OCI-LY1 (cell line): Measurements from ENCODE around the gene EVC2.

Experiments
- H2AFZ ChIP-seq: fragments of 200-600 bp; sonication (generic), shearing (Covaris generic); 2 replicates; pipeline ENCODE4 v1.6.0; 2014; ENCODE audit warnings: antibody characterized with exemption, mild to moderate bottlenecking, low read length
- H3F3A ChIP-seq: fragments of 200-600 bp; sonication (generic), shearing (Covaris generic); 2 replicates; pipeline ENCODE4 v1.6.0; 2014; ENCODE audit warnings: mild to moderate bottlenecking, antibody characterized with exemption, low read length, moderate library complexity; ENCODE audit not compliant: insufficient read depth
- H3K27ac ChIP-seq: fragments of 200-600 bp; sonication (generic); 2 replicates; pipeline ENCODE4 v1.5.1; 2014; ENCODE audit warnings: low read length, mixed run types, mild to moderate bottlenecking, low read depth; ENCODE audit not compliant: poor library complexity, severe bottlenecking
- H3K27me3 ChIP-seq: fragments of 200-600 bp; sonication (generic); 2 replicates; pipeline ENCODE4 v1.6.0; 2014; ENCODE audit warnings: antibody characterized with exemption, mild to moderate bottlenecking, low read length, moderate library complexity; ENCODE audit not compliant: insufficient read depth
- H3K36me3 ChIP-seq: fragments of 200-600 bp; sonication (generic); 2 replicates; pipeline ENCODE4 v1.6.1; 2014; ENCODE audit warnings: mild to moderate bottlenecking, antibody characterized with exemption, low read length, moderate library complexity, mixed read lengths; ENCODE audit not compliant: insufficient read depth
- H3K4me1 ChIP-seq: fragments of 200-600 bp; sonication (generic); 2 replicates; pipeline ENCODE4 v1.5.1; 2014; ENCODE audit warnings: mild to moderate bottlenecking, low read length, moderate library complexity; ENCODE audit not compliant: insufficient read depth, severe bottlenecking
- H3K4me2 ChIP-seq: fragments of 200-600 bp; sonication (generic), shearing (Covaris generic); 2 replicates; pipeline ENCODE4 v1.6.1; 2014; ENCODE audit warnings: low read length
- H3K4me3 ChIP-seq: fragments of 200-600 bp; sonication (generic); 2 replicates; pipeline ENCODE4 v1.5.1; 2014; ENCODE audit warnings: low read length, low read depth, mild to moderate bottlenecking, mixed read lengths; ENCODE audit not compliant: poor library complexity, severe bottlenecking
- H3K79me2 ChIP-seq: fragments of 200-600 bp; shearing (Covaris generic); 2 replicates; pipeline ENCODE4 v1.6.1; 2016; ENCODE audit warnings: mixed run types, low read length, mixed read lengths; ENCODE audit not compliant: insufficient read depth
- H3K9ac ChIP-seq: fragments of 200-600 bp; sonication (generic), shearing (Covaris generic); 2 replicates; pipeline ENCODE4 v1.6.1; 2014; ENCODE audit warnings: mild to moderate bottlenecking, low read length, mixed read lengths
- H3K9me2 ChIP-seq: fragments of 200-600 bp; sonication (generic), shearing (Covaris generic); 2 replicates; pipeline ENCODE4 v1.6.1; 2014; ENCODE audit warnings: low read depth, mild to moderate bottlenecking, low read length, mixed read lengths
- H3K9me3 ChIP-seq: fragments of 200-600 bp; shearing (Covaris generic); 2 replicates; pipeline ENCODE4 v1.6.1; 2014; ENCODE audit warnings: low read length, mixed read lengths
- H4K20me1 ChIP-seq: fragments of 200-600 bp; sonication (generic), shearing (Covaris generic); 2 replicates; pipeline ENCODE4 v1.6.0; 2016; ENCODE audit warnings: mild to moderate bottlenecking, low read length; ENCODE audit not compliant: insufficient read depth
- EZH2 ChIP-seq: fragments of 200-600 bp; sonication (generic), shearing (Covaris generic); IDR thresholded peaks from 2 replicates; pipeline ENCODE4 v1.8.0; 2017; ENCODE audit warnings: borderline replicate concordance, mixed run types, mild to moderate bottlenecking, antibody characterized with exemption, low read length, moderate library complexity, mixed read lengths
- TF ChIP-seq, protein P1 (sequence below): fragments of 200-600 bp; sonication (generic), shearing (Covaris generic); IDR thresholded peaks from 2 replicates; pipeline ENCODE4 v1.5.1; 2017; ENCODE audit warnings: mild to moderate bottlenecking, antibody characterized with exemption, low read length, moderate library complexity, mixed read lengths

EVC2 gene

DNA sequence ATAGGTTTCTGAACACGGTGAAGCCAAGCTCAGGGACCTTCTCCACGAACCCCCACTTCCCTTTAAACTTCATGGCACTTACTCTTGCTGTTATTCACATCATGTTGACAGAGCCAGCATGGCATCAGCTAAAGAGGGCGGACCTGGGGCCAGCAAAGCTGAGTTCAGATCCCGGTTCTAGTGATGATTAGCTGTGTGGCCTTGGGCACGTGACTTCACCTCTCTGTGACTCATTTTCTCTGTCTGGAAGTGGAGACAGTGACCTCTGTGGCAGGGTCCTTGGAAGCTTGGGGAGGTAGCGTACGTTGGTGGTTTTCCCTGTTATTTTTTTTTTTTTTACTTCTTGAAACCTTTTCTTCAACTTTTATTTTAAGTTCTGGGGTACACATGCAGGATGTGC, 16.0 kb upstream of the EVC2 start:
- H3K9me3 ChIP-seq, result no peaks in the 10 kb centered on the region
- H3K4me1 ChIP-seq, result peaks cover 4% of the 10 kb centered on the region
- no peak overlapping the region for H2AFZ ChIP-seq
- H3K36me3 ChIP-seq, result peaks cover 23% of the 10 kb centered on the region
- H3K9me2 ChIP-seq, result no peaks in the 10 kb centered on the region
- no peaks in the 10 kb centered on the region for H4K20me1 ChIP-seq
- no peak overlapping the region for H3K27ac ChIP-seq
- no peak overlapping the region for H3K4me3 ChIP-seq
- H3K4me2 ChIP-seq, result no peak overlapping the region
- no peaks in the 10 kb centered on the region for H3K27me3 ChIP-seq
- no peaks in the 10 kb centered on the region for H3F3A ChIP-seq
- H3K9ac ChIP-seq, result no peak overlapping the region
- TF ChIP-seq, protein P1, sequence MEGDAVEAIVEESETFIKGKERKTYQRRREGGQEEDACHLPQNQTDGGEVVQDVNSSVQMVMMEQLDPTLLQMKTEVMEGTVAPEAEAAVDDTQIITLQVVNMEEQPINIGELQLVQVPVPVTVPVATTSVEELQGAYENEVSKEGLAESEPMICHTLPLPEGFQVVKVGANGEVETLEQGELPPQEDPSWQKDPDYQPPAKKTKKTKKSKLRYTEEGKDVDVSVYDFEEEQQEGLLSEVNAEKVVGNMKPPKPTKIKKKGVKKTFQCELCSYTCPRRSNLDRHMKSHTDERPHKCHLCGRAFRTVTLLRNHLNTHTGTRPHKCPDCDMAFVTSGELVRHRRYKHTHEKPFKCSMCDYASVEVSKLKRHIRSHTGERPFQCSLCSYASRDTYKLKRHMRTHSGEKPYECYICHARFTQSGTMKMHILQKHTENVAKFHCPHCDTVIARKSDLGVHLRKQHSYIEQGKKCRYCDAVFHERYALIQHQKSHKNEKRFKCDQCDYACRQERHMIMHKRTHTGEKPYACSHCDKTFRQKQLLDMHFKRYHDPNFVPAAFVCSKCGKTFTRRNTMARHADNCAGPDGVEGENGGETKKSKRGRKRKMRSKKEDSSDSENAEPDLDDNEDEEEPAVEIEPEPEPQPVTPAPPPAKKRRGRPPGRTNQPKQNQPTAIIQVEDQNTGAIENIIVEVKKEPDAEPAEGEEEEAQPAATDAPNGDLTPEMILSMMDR, result no peak
- TF ChIP-seq EZH2, result no peak
- H3K79me2 ChIP-seq, result no peaks in the 10 kb centered on the region

- H3F3A ChIP-seq, result no peaks in the 10 kb centered on the region
- no peaks in the 10 kb centered on the region for H3K27me3 ChIP-seq
- H4K20me1 ChIP-seq, result no peaks in the 10 kb centered on the region
- H3K79me2 ChIP-seq, result no peaks in the 10 kb centered on the region
- peaks cover 17% of the 10 kb centered on the region for H3K36me3 ChIP-seq
- TF ChIP-seq, protein P1, result no peak
- no peak for TF ChIP-seq EZH2
- no peaks in the 10 kb centered on the region for H3K9me2 ChIP-seq
- no peak overlapping the region for H3K4me3 ChIP-seq
- no peak overlapping the region for H3K4me2 ChIP-seq
- no peaks in the 10 kb centered on the region for H3K9me3 ChIP-seq
- peaks cover 11% of the 10 kb centered on the region for H3K4me1 ChIP-seq
- H2AFZ ChIP-seq, result no peak overlapping the region
- H3K27ac ChIP-seq, result no peak overlapping the region
- no peak overlapping the region for H3K9ac ChIP-seq
Measured at GRCh38 chr4:5722328-5722727, 14.0 kb upstream of the EVC2 start.

- H3K9ac ChIP-seq, result no peak overlapping the region
- H3K9me2 ChIP-seq, result no peaks in the 10 kb centered on the region
- H3K9me3 ChIP-seq, result no peaks in the 10 kb centered on the region
Measured at GRCh38 chr4:5721923-5722322, 13.6 kb upstream of the EVC2 start.

More at GRCh38 chr4:5721923-5722322, 13.6 kb upstream of the EVC2 start:
- H4K20me1 ChIP-seq, result no peaks in the 10 kb centered on the region
- peaks cover 11% of the 10 kb centered on the region for H3K4me1 ChIP-seq
- H2AFZ ChIP-seq, result no peak overlapping the region
- H3K27me3 ChIP-seq, result no peaks in the 10 kb centered on the region
- peaks cover 17% of the 10 kb centered on the region for H3K36me3 ChIP-seq
- TF ChIP-seq, protein P1, result no peak
- TF ChIP-seq EZH2, result no peak
- no peak overlapping the region for H3K4me3 ChIP-seq
- H3K4me2 ChIP-seq, result no peak overlapping the region
- no peak overlapping the region for H3K27ac ChIP-seq
- H3K79me2 ChIP-seq, result no peaks in the 10 kb centered on the region
- no peaks in the 10 kb centered on the region for H3F3A ChIP-seq
